Stimulated activated CD4-positive, alpha-beta T cell treated with anti-CD3 and anti-CD28 coated beads, Interleukin-4, amount 100 ng/mL, for 48 hours (primary cell): ENCODE data around the gene VAMP5.
"Not testable (repeated sequence)": the region's sequence is repeated elsewhere in the genome, so short reads cannot be mapped to it uniquely, and the experiment has no call there.

ENCODE experiments used
- DNase-seq, 2 donors: peaks; one replicate each; pipeline ENCODE4 v3.0.0-alpha.2; 2020; ENCODE audit warnings: low read depth in 2 of 2

VAMP5 gene

DNA sequence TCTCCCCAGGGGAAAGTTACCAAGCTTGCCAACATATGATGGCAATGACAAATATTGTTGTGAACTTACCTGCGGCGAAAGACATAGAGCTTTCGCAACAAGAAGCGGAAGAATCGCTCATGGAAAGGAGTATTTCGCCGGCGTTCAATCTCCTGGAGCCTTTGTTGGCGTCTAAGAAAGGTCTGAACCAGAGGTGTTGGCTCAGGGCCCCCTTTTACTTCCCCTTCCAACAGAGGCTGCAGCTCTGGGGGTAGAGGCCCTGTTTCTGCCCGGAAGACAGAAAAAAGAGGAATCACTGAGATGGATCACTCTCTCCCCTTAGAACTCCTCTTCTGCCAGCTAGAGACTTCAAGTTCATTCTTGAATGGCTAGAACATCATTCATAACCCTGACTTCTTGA, 33.7 kb upstream of the VAMP5 start:
- no peak for DNase-seq

DNA sequence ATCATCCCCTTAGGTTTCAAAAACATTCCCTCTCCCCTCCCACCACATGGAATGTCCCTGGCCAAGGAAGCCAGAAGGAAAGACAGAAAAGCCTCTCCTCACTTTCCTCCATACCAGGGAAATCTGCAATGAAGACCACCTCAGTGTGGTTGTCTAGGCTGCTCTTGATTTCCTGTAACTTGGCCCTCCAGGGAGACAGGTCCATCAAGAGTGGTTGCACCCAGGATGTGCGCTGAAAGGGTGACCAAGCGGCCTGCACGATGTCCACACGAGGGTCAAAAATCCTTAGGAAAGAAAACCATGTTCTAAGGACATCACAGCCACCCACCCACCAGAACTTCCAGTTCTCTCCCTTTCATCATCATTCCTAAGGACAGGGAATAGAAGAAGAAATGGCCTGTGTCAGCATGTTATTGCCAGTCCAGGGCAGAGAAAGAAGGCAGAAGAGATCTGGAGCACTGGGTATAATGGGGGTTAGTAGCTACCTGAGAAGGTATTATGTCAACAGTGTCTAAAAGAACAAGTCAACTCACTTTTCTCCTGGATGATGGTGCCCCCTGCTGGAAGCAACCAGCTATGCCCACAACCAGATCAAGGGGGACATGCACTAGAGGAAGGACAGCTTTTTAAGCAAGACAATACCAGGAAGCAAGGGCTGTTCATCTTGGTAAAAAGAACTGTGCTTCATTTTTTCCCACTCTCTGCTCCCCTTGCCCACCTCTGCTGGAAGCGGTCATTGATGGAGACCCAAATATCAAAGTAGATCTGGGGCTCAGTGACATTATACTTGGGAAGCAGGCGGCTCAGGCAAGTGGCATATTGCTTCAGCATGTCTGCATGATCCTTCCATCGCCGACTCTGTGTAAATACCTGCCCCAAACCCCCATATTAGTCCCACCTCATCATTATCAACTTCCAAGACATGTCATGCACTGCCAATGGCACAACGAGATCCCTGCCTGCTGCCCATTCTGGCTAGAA, 32.2 kb upstream of the VAMP5 start:
- peak; percentile 76 to 79 for DNase-seq

DNA sequence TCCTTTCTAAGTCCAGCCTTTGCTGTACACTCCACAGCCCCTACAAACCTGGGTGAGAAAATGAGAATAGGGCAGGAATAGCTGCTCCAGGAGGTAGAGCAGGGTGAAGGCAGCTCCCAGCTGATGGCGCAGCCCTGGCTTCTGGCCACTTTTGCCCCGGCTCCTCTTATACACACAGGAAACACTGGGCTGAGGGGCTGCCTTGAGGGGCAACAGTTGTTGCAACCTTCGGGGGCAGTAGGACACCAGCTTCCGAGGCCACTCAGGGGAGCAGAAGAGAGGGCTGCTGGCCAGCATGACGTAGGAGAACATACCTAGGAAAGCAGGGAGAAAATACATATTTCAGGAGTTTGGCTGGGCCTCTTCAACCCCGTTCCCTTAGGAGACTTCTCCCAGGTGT, 31.0 kb upstream of the VAMP5 start:
- DNase-seq, result no peak

DNA sequence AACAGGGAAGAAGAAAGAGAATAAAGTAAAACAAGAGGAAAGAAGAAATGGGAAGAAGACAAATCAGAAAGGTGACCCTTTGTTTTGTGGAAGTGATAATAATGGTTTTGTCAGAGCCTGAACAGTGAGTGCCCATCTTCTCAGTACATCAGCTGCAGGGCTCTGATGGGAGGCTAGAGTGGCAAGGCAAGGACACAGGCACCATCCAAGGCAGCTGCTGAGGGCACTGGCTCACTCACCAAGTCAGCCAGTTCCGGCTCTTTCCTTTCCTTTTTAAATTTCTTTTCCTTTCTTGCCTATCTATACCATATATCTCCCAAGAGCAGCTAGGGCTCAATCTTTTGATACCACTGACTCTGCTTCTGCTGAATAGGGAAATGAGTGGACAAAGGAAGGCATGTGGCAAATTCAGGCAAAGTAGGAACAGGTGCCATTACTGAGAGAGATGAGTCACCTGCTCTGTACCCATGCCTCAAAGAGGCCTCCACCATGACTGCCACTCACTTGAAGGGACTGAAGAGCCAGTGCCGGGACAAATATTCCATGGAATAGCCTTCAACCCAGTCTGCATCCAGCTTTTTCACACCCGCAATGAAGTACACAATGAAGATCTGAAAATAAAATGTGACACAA, 29.1 kb upstream of the VAMP5 start:
- DNase-seq, result no peak

DNA sequence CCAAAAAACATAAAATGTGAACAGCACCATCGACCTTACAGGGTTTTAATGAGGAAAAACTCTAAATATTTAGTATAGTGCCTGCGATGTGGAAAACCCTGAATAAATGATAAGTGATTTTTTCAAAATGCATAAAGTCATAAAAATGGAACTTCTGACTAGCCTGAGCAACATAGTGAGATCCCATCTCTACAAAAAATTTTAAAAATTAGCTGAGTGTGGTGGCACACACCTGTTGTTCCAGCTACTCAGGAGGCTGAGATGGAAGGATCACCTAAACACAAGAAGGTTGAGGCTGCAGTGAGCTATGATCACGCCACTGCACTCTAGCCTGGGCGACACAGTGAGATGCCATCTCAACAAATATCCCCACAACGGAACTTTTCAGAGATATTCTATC, 27.1 kb upstream of the VAMP5 start:
- DNase-seq, result no peak

DNA sequence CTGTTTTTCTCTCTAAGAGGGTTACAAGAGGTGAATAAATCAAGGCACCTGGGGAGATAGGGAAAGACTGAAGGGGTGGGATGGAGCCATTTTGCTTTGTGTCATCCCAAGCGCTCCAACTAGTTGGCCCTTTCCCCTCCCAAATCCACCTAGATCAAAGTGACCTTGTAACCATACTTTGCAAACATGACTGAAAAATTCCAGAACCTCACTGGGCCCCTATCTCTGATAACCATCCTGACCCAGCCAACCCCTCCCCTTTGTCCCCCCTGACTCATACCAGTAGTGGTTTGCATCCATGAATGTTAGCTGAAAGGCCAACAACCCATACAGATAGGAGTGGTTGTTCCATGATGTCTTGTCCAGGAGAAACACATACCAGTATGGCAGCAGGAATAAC, 26.1 kb upstream of the VAMP5 start:
- DNase-seq, result no peak

DNA sequence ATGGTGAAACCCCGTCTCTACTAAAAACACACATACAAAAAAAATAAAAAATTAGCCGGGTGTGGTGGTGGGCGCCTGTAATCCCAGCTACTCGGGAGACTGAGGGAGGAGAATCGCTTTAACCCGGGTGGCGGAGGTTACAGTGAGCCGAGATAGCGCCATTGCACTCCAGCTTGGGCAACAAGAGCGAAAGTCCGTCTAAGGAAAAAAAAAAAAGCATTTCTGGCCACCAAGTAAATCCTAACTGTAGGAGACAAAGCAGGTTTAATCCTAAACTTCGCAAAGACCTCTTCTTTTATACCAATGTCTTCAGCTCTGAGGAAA, 23.9 kb upstream of the VAMP5 start:
- DNase-seq, result not testable (repeated sequence)

DNA sequence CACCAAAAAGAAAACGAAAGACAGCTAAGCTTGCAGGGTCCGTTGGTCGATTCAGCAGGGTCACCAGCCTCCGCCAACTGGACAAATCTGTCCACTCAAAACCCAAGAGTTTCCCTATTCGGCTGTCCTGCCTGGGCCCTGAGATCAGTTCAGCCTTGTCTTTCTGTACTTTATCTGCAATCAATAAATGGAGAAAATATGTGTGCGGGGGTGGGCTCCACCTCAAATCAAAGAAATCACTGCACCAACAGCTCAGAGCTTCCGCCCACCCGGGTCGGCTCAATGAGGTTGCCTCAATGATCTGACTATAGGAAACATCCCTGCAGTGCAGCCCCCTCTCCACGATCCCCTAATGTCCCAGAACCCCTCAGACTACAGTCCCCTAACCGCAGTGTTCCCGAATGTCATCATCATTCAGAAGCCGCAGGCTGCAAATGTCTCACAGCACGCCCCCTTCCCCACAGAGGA, 23.4 kb upstream of the VAMP5 start:
- DNase-seq, result no peak

DNA sequence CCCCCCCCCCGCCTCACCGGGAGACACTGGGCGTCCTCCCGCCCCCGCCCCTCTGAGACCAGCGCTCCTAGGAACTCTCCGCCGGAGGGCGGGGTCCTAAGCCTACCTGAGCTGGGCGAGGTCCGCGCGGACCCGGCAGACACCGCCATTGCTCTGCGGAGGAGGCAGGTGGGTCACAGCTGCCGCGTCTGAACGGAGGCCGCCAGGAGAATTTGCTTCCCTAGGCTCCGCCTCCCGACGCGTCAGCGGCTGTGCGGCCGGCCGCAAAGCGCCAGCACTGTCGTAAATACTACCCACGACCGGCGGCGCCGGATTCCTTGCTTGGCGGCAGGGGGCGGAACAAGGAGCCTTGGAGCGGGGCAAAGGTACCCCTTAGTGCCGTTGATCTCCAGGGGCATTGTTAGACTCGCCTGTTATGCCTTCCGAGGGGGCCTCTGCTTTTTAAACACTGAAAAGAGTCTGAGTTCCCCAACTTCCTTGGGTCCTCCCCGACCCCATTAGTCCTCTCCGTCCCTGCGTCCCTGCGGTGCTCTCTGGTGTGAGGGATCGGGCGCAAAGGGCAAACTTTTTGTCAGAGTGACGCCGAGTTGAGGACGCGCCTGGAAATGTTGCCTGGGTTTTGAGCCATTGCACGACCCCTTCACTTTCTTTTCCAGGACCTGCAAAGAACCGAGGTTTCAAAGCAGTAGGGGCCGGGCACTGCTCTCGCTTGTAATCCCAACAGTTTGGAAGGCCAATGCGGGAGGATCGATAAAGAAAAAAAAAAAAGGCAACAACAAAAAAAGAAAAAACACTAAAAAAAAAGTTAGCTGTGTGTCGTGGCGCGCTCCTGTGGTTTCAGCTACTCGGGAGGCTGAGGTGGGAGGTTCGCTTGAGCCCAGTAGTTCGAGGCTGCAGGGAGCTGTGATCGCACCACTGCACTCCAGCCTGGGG, 22.7 kb upstream of the VAMP5 start, which contains the start of gene GGCX:
GGCX (minus strand) TSS at position 214 of the 933 bp plus-strand sequence; CDS start at position 149, 65 bp downstream.
- peak; percentile 92 to 94 for DNase-seq

DNA sequence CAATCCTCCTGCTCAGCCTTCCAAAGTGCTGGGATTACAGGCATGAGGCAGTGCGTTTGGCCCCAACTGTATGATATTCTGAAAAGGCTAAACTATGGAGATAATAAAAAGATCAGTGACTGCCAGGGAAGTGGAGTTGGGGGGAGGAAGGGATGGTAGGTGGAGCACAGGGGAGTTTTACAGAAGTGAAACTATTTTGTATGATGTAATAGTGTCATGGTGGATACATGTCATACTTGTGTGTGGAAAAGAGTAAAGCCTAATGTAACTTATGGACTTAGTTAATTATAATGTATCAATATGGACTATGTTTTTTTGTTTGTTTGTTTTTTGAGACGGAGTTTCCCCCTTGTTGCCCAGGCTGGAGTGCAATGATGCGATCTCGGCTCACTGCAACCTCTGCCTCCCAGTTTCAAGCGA, 20.1 kb upstream of the VAMP5 start:
- DNase-seq, result no peak

DNA sequence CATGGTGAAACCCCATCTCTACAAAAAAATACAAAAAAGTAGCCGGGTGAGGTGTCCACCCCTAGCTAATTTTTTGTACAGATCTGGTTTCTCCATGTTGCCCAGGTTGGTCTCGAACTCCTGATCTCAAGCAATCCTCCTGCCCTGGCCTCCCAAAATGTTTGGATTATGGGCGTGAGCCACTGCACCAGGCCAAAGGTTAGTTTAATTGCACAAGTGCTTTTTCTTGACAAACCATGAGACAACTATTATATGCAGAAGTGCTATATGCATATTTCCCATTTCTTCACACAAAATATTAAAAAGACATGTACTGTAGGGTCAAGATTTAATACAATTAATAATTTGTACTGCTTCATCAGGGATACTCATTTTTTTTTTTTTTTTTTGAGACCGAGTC, 18.0 kb upstream of the VAMP5 start:
- no peak for DNase-seq

DNA sequence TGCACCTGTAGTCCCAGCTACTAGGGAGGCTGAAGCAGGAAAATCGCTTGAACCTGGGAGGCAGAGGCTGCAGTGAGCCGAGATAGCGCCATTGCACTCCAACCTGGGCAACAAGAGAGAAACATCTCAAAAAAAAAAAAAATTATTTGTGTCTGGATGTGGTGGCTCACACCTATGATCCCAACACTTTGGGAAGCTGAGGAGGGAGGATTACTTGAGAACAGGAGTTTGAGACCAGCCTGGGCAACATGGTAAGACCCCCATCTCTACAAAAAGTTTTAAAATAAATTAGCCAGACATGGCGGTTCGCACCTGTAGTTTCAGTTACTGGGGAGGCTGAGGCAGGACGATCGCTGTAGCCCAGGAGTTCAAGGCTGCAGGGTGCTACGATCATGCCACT, 8.5 kb upstream of the VAMP5 start:
- no peak for DNase-seq

DNA sequence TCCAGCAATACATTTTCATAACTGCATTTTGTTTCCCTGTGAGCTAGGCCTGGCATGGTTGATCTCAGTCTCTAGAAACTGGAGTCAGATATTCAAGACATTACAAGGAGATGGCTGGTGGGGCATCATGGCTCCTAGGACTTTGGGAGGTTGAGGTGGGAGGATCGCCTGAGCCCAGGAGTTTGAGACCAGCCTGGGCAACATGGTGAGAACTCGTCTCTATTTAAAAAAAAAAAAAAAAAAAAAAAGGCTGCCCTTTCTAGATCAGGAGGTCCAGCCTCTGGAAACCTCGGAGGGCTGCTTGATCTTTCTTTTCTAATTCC, 7.2 kb upstream of the VAMP5 start:
- no peak for DNase-seq

DNA sequence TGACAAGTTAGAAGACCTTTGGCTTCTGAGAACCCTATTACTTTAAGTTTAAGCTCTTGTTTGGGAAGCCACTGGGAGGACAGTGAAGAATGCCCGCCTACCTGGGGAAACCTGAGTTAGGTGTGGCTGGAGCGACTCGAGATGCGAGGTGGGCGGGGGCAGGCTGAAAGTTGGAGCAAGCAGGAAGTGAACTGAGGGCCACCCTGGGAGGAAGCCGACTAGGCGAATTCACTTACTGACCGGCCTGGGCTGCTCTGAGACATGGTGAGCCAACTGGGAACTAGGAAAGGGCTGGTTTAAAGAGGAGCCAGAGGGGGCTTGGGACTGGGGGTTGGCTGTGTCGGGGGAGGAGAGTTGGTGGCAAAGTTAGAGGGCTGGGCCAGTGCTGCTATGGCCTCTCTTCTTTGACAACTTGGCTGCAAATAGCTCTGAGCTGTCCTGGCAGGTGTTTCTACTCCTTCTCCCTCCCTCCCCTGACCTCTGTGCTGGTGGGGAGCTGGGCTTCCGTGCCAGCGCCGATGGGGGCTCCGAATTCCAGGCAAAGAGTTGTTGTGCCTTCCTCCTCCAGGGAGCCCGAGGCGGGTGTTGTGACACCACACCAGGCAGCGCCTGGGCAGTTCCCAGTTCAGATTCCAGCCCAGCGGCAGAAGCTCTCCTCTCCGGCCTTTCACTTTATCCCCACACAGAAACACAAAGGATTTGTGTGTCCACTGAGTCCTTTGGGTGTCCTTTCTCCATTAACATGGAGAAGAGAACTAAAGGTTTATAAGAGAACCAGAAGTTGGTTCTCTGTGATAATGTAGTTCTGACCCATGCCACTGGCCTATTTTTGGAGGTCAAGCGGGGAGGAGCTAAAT, 6.6 kb upstream of the VAMP5 start, which contains the start of gene VAMP8:
VAMP8 (plus strand) TSS at position 201 of the 857 bp plus-strand sequence; CDS start at position 262, 61 bp downstream.
- peak; percentile 54 to 55 for DNase-seq

DNA sequence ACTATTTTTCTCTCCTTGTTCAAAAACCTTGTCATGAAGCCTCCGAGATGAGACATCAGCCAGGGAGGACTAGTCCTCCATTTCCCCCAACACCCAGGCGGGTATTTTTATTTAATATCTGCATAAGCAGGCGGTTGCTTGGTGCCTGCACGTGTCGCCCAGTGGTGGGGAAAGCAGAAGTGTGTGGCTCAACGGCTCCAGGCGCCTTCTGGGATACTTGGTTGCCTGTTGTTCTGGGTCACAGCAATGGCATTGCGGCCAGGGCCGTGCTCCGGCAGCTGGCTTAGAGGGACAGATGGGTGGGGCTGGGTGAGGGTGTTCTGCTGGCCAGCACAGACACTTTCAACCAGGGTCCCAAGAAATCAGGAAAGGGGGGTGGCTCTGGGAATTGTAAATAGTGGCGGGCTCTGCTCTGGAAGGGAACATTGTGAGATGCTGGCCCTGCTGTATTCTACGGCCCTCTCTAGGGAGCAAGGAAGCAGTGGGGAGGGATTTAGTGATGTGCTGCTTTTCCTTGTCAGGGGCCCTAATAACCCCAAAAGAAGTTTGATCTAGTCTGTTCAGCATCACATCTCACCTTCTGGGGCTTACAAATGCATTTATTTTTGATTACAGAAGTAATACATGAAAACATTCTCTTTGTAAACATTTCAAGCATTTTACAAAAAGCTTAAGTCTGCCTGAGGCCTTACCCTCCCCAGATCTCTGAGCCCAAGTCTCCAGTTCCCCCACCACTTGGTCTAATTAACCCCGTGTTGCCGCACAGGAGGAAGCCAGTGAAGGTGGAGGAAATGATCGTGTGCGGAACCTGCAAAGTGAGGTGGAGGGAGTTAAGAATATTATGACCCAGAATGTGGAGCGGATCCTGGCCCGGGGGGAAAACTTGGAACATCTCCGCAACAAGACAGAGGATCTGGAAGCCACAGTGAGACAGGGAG, 5.7 kb upstream of the VAMP5 start:
- DNase-seq, result no peak

DNA sequence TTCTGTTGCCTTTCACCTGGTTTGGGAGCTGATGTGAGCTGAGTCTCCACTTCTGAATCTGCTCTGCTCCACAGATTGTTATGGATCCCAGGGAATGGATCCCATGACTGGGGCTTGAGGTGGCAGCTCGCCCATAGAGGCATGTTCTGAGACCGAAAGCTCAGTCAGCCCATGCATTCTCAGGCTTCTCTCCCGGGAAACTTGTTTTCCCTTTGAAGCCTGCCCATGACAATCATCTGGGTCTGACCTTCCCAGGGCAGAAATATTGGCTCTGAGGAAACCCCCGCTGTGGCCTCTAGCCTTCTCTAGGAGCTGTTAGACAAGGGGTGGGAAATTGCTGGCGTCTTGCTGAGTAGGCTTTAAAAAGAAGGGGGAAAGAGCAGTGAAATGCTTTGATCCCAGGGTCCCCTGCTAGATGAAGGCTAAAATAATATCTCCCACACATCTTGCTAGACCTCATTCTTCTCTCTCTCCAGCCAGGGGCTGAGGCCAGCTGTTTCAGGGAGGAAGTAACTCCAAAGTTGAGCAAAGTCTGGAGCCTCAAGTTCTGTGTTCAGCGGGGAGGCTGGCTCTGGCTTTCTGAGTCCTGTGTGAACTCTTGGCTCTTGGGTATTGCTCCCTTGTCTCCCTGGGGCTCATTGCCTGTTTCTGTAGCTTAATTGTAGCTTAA, 4.8 kb upstream of the VAMP5 start:
- DNase-seq, result no peak

DNA sequence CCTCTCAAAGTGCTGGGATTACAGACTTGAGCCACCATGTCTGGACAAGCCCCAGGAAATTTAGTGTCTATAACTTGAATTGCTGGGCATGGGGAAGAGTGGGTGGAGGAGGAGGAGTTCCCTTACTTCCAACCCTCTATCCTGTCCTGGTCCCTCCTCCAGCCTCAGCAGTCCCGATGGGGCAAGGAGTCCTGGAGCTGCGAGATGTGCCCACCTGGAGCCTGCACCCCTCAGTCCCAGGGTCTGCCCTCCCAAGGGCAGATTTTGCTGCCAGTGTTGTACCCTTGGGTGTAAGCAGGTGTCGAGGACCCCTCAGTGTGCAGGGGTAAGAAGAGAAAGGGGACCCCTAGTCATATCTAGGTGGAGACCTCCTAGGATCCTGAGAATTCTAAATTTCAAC, 4.0 kb upstream of the VAMP5 start:
- no peak for DNase-seq

DNA sequence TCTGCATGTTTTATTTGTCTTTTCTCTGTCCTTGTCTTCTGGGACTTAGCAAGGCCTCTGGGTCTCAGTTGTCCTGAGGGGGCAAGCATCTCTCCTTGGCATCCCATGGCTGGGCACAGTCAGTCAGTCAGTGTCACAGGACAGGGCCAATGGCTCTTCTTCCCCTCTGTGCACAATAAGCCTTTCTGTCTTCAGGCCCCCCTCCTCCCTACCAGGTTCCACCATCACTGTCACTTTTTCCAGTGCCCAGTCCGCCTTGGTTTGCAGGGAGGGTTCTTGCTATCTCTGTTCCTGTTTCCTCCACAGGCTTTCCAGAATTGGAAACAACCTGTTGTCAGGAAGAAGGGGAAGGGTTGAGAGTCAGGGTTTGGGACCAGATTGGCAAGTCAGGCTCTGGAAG, 1.7 kb upstream of the VAMP5 start:
- no peak for DNase-seq

DNA sequence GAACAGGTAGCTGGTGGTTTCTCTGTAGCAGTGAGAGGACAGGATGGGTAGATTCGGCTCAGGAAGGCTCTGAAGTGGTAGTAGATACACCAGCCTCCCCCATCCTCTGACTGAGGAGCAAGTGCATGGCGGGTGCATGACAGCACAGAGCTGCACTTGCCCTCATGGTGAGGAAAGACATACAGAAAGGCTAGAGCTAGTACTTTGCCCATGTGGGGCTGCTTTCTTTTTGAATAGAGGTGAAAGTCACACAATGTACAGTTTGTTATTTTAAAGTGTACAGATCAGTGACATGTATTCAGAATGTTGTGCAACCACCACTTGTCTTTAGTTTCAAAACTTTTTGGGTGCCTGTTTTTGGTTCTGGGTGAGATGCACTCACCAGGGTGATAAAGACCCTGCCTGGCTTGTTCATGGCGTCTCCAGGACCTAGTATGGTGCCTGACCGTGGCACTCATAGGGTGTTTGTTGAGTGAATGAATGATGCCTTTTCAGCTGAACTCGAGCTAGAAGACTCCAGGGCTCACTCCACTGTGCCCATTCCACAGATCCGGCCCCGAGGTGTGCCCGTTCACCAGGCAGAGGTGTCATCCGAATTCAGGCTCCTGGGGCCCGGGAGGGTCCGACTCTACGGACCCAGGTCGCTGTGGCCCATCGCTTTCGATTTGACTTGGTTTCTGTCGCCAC, 421 bp upstream of the VAMP5 start:
- DNase-seq, result no peak
